ENCODE results near the gene PFKL.

- TF ChIP-seq CTCF (IDR thresholded peaks at IDR 0.05) (no peak), EZH2 (IDR thresholded peaks at IDR 0.05) (peak; percentile 61)
Observed at GRCh38 chr21:44299458-44300261, at the start of gene PFKL.

Measured in neural progenitor cell (in vitro differentiated cells).